Keratinocyte (primary cell): ENCODE data around the gene PRKAG3. TPM values are rescaled to one million over a fixed set of nuclear protein-coding genes. Genes with fewer than 3 reads are reported as not detected.

Experiments used
- DNase-seq: peaks from one replicate; pipeline ENCODE4 v3.0.0-alpha.2; 2011; ENCODE audit warnings: low read depth, missing footprints, low spot score
- FAIRE-seq: peaks from 2 replicates; lab custom pipeline; 2011; peaks lifted over from hg19 to GRCh38; lab: Jason Lieb, UNC
- H2AFZ ChIP-seq: 2 replicates; pipeline ENCODE4 v1.6.0; 2012; ENCODE audit warnings: low read length, control low read depth, inconsistent platforms; ENCODE audit not compliant: control insufficient read depth
- H3K27ac ChIP-seq: 2 replicates; pipeline ENCODE4 v1.5.1; 2011; ENCODE audit warnings: low read length; ENCODE audit not compliant: control insufficient read depth, insufficient read depth
- H3K27me3 ChIP-seq: 3 replicates; pipeline ENCODE4 v1.6.0; 2011; ENCODE audit warnings: low read length; ENCODE audit not compliant: control insufficient read depth, insufficient read depth; ENCODE audit errors: extremely low read depth
- H3K36me3 ChIP-seq, 2 experiments: 2 replicates in 1 of 2; 3 replicates in 1 of 2; pipeline ENCODE4 v1.5.1; 2011; ENCODE audit warnings: low read length in 2 of 2, mild to moderate bottlenecking in 1 of 2; ENCODE audit not compliant: control insufficient read depth in 2 of 2, insufficient read depth in 2 of 2; ENCODE audit errors: extremely low read depth in 1 of 2
- H3K4me1 ChIP-seq: 3 replicates; pipeline ENCODE4 v1.5.1; 2011; ENCODE audit warnings: low read length; ENCODE audit not compliant: control insufficient read depth, insufficient read depth; ENCODE audit errors: extremely low read depth
- H3K4me2 ChIP-seq: 3 replicates; pipeline ENCODE4 v1.6.0; 2011; ENCODE audit warnings: low read depth, low read length; ENCODE audit not compliant: control insufficient read depth, insufficient read depth; ENCODE audit errors: extremely low read depth
- H3K4me3 ChIP-seq, 3 experiments: fragments of 200-600 bp in 1 of 3; sonication (generic) in 1 of 3; 2 replicates in 2 of 3; 3 replicates in 1 of 3; pipeline ENCODE4 v1.5.1; 2011 to 2016; ENCODE audit warnings: low read length in 3 of 3, mild to moderate bottlenecking in 3 of 3, control low read depth in 2 of 3, inconsistent platforms in 1 of 3, low read depth in 1 of 3, mixed read lengths in 1 of 3, mixed run types in 1 of 3, moderate library complexity in 1 of 3; ENCODE audit not compliant: control insufficient read depth in 2 of 3, insufficient read depth in 2 of 3; ENCODE audit errors: extremely low read depth in 1 of 3
- H3K79me2 ChIP-seq: 2 replicates; pipeline ENCODE4 v1.6.0; 2012; ENCODE audit warnings: low read length; ENCODE audit not compliant: control insufficient read depth, insufficient read depth
- H3K9ac ChIP-seq: 3 replicates; pipeline ENCODE4 v1.6.0; 2011; ENCODE audit warnings: low read length; ENCODE audit not compliant: control insufficient read depth, insufficient read depth; ENCODE audit errors: extremely low read depth
- H3K9me1 ChIP-seq: 3 replicates; pipeline ENCODE4 v1.6.0; 2011; ENCODE audit warnings: low read length; ENCODE audit not compliant: control insufficient read depth, insufficient read depth; ENCODE audit errors: extremely low read depth
- H3K9me3 ChIP-seq: 2 replicates; pipeline ENCODE4 v1.5.1; 2012; ENCODE audit warnings: low read depth, low read length; ENCODE audit not compliant: control insufficient read depth
- H4K20me1 ChIP-seq: 3 replicates; pipeline ENCODE4 v1.6.0; 2011; ENCODE audit warnings: low read length; ENCODE audit not compliant: control insufficient read depth, insufficient read depth; ENCODE audit errors: extremely low read depth
- CTCF ChIP-seq, 3 experiments: IDR thresholded peaks in 1 of 3; conservative IDR thresholded peaks in 1 of 3; optimal IDR thresholded peaks in 1 of 3; 2 replicates in 2 of 3; 3 replicates in 1 of 3; pipeline versions ENCODE3 to v1.5.1; 2011; ENCODE audit warnings: low read length in 3 of 3, mild to moderate bottlenecking in 3 of 3, moderate library complexity in 2 of 3, control low read depth in 1 of 3, inconsistent platforms in 1 of 3; ENCODE audit not compliant: insufficient read depth in 2 of 3; ENCODE audit errors: extremely low read depth in 1 of 3
- EZH2 ChIP-seq: IDR thresholded peaks from one replicate; pipeline ENCODE4 v1.6.1; 2012; ENCODE audit warnings: inconsistent platforms, mild to moderate bottlenecking, low read length, moderate library complexity
- dilution Hi-C: fragments of 300-500 bp; cut with MboI; formaldehyde crosslinking; loops from one replicate; pipeline ENCODE4 v1.7.0; 2020; ENCODE audit warnings: low sequenced_read_pairs; ENCODE audit not compliant: extremely low pct_ligation_motif_present
- polyA plus RNA-seq, 5 experiments: library from polyadenylated mRNA; depleted of rRNA in 3 of 5; stranded (reverse) in 3 of 5; stranded (forward) in 1 of 5; unstranded in 1 of 5; fragments of >200 nt; gene quantifications; 1 replicate in 1 of 5; 2 replicates in 3 of 5; 3 replicates in 1 of 5; pipeline versions ENCODE4 v1.2.1 to v1.2.3, GENCODE V29; 2011 to 2012; ENCODE audit warnings: missing spikeins in 2 of 5, low read depth in 1 of 5, low replicate concordance in 1 of 5

Gene PRKAG3
- polyA plus RNA-seq, 1 donor (not counting 4 experiments of a cell fraction or from before 2014, with no cell fraction given), result not detected

DNA sequence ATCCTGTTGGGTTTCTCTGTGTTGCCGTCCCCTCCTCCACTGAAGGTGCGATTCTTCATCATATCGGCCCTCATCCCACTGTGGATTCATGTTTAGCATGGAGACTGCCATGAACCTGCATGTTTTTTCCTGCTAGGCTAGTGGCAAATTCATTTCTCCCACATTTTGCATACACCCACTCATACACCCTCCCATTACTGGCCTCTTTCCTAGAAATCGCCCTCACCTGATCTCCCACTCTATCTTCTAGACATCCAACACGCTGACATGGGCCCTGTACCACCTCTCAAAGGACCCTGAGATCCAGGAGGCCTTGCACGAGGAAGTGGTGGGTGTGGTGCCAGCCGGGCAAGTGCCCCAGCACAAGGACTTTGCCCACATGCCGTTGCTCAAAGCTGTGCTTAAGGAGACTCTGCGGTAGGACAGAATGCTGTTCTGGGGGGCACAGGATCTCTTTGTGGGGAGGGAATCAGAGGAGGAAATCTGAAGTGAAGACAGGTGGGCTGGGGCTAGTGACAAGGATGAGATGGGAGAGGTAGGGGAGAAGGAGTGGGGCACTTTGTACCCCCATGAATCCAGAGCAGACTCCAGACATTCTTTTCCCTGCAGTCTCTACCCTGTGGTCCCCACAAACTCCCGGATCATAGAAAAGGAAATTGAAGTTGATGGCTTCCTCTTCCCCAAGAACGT is 17.7 kb downstream of the PRKAG3 start:
- H3K36me3 ChIP-seq, result no peaks in the 10 kb centered on the region
- FAIRE-seq (no peak), DNase-seq (no peak)
- peaks cover 9% of the 10 kb centered on the region for H3K27me3 ChIP-seq
- H3K9ac ChIP-seq, result no peak overlapping the region
- peaks cover 2% of the 10 kb centered on the region for H3K4me1 ChIP-seq
- H3K4me3 ChIP-seq, result no peak overlapping the region
- H4K20me1 ChIP-seq, result no peaks in the 10 kb centered on the region
- no peak overlapping the region for H2AFZ ChIP-seq
- H3K4me2 ChIP-seq, result no peak overlapping the region
- TF ChIP-seq EZH2, result no peak
- TF ChIP-seq CTCF (optimal IDR thresholded peaks at IDR 0.05 in 1 of 3, IDR thresholded peaks at IDR 0.05 in 1 of 3, conservative IDR thresholded peaks at IDR 0.05 in 1 of 3; ENCODE audit: extremely low read depth in 1 of 3, insufficient read depth in 2 of 3, low read length in 3 of 3), result no peak
- dilution Hi-C loops, result no loop called here
- no peaks in the 10 kb centered on the region for H3K79me2 ChIP-seq
- H3K27ac ChIP-seq, result no peak overlapping the region
- H3K9me1 ChIP-seq, result no peaks in the 10 kb centered on the region
- no peaks in the 10 kb centered on the region for H3K9me3 ChIP-seq

- Histone ChIP-seq H2AFZ (no peak overlapping the region), H4K20me1 (no peaks in the 10 kb centered on the region), H3K4me3 (no peak overlapping the region), H3K9me1 (no peaks in the 10 kb centered on the region), H3K4me1 (peaks cover 2% of the 10 kb centered on the region), H3K27me3 (peaks cover 9% of the 10 kb centered on the region), H3K9me3 (no peaks in the 10 kb centered on the region), H3K9ac (no peak overlapping the region), H3K36me3 (no peaks in the 10 kb centered on the region), H3K4me2 (no peak overlapping the region), H3K27ac (no peak overlapping the region), H3K79me2 (no peaks in the 10 kb centered on the region)
- DNase-seq (no peak), FAIRE-seq (no peak)
- dilution Hi-C loops, result no loop called here
- no peak for TF ChIP-seq EZH2
- TF ChIP-seq CTCF (optimal IDR thresholded peaks at IDR 0.05 in 1 of 3, IDR thresholded peaks at IDR 0.05 in 1 of 3, conservative IDR thresholded peaks at IDR 0.05 in 1 of 3; ENCODE audit: extremely low read depth in 1 of 3, insufficient read depth in 2 of 3, low read length in 3 of 3), result no peak
These were observed 18.7 kb downstream of the PRKAG3 start for GRCh38 chr2:218812861-218813260.
